Measurements from ENCODE around the gene COL19A1.

GRCh38 chr6:70094156-70094555 is 227.8 kb downstream of the COL19A1 start:
- no peak for TF ChIP-seq CTCF (IDR thresholded peaks at IDR 0.05)
- TF ChIP-seq POLR2A (IDR thresholded peaks at IDR 0.05), result no peak
